ENCODE results near the gene FBLN2.

GRCh38 chr3:13620281-13620680, 71.4 kb downstream of the FBLN2 start:
- TF ChIP-seq, protein P1, sequence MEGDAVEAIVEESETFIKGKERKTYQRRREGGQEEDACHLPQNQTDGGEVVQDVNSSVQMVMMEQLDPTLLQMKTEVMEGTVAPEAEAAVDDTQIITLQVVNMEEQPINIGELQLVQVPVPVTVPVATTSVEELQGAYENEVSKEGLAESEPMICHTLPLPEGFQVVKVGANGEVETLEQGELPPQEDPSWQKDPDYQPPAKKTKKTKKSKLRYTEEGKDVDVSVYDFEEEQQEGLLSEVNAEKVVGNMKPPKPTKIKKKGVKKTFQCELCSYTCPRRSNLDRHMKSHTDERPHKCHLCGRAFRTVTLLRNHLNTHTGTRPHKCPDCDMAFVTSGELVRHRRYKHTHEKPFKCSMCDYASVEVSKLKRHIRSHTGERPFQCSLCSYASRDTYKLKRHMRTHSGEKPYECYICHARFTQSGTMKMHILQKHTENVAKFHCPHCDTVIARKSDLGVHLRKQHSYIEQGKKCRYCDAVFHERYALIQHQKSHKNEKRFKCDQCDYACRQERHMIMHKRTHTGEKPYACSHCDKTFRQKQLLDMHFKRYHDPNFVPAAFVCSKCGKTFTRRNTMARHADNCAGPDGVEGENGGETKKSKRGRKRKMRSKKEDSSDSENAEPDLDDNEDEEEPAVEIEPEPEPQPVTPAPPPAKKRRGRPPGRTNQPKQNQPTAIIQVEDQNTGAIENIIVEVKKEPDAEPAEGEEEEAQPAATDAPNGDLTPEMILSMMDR (IDR thresholded peaks at IDR 0.05; ENCODE audit: low read depth, low read length): no peak
- TF ChIP-seq EZH2phosphoT487 (IDR thresholded peaks at IDR 0.05; ENCODE audit: low read depth): no peak
